ENCODE results near the gene ABCC8. TPM values are rescaled to one million over a fixed set of nuclear protein-coding genes. Genes with fewer than 3 reads are reported as not detected.
A peak's percentile ranks its signal among the peaks of the same experiment; 100 is the strongest.

Gene ABCC8
- total RNA-seq, 1 donor from 2014 or later, result 9.8 TPM

DNA sequence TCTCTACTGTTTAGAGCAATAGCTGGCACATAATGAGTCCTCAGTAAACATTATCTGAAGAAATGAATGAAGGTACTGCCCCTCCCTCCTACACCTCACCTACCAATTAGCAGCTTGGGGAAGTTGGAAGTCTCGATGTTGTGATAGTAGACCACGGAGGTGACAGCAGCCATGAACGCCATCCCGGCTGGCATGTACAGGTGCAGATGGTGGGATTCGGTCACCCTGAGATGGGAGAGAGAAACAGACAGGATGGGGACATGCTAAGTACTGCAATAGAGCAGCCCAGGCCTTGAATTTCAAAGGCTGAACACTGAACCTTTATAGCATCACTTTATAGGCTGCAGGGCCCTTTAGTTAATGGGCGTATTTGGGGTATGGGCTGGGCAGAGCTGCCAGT, 6.6 kb downstream of the ABCC8 start:
- no peak for DNase-seq

DNA sequence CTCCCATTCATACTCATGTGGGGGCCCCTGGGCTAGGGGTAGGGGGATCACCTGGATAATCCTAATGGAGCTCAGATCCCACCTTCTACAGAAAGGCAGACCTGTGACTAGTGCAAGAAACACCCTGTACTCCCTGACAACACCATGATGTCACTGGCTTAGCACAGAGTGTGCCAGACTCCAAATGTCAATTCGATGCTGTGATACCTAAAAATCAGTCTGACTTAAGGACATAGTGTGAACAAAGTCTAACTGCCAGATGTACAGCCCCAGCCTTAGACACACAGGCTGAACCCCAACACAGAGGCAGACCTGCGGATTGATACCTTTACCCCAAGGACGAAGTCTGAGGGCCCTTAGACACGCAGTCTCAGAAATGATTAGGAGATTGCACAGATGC, 8.5 kb downstream of the ABCC8 start:
- DNase-seq, result no peak

DNA sequence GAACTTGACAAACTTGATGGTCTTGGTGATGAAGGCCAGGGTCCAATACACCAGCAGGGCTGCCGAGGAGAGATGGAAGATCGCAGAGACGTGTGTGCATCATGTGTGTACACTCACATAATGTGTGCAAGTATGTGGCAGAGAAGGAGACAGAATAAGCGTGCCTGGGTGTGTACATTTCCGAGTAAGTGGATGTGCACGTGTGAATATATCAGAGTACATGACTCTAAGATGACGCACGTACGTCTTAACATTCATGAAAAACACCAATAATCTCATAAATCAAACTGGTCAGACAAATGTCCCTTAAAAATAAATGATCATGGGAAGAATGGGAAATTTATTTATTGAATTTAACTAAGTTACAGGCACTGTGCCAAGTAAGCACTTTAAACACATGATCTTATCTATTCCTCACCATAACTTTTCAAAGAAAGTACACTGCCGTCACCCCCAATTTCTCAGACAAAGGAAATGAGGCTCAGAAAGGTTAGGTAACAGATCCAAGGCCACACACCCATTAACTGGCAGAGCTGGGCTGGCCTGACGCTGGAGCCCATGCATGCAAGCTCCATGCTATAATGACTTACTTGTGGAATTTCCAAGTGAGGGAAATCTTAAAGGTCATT, 13.0 kb downstream of the ABCC8 start:
- DNase-seq, result no peak

DNA sequence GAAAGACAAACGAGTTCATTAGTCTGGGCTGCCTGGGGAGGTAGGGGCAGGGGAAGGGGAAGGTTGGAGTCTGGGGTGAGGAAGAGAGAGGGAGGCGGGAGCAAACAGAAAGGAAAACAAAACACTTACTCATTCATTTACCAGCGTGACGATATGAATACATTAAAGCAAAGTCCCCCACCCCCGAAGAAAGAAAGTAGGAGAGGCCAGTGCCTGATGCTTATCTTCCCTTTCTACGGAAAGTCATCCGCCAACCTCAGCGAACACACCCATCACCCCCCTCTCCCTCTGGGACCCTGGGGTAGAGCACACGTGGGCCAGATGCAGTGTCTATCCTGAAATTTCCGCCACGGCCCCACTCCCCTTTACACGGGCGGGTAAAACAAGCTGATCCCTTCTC, 13.7 kb downstream of the ABCC8 start:
- DNase-seq, result no peak

DNA sequence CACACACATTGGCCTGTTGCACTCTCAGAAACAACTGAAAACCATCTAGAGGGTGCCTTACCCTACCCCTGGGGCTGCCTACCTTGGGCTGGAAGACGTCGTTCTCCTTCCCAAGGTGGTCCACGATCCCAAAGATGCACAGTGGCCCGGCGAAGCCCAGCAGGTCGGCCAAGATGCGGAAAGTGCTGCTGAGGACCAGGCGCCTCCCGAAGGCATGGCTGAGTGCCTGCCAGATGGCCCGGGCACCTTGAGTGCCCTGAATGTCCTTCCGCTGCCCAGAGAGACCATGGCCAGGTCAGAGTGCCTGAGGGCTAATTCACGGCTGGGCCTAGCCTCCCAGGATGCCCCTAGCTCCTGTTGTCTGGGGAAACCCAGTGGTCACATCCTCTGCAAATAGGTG, 16.2 kb downstream of the ABCC8 start:
- no peak for DNase-seq

DNA sequence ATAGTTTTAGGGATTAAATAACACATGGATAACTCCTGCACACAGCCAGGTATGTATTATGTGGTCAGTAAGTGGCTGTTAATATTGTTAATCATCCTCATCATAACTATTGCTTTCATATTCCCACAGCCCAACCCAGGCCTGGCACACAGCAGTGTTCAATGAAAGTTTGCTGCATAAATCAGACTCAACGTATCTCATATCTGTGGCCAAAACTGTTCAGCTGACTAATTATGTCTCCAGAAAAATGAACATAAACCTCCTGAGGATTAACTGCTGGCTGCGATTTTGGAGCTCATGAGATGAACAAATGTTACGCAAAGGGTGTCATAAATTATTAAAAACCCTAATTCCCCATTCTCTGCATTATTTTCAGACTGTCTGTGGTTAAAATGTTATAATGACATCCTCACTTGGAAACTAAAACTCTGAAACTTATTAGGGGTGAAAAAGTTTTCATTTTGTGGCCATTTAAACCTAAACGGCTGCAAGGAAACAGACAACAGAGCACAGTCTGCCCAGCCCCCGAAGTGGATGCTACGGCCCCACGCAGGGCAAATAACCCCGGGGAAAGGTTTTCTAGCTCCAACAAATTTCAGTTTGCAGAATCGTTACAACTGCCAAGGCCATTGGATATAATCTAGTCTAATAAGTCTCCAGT, 17.3 kb downstream of the ABCC8 start:
- no peak for DNase-seq

DNA sequence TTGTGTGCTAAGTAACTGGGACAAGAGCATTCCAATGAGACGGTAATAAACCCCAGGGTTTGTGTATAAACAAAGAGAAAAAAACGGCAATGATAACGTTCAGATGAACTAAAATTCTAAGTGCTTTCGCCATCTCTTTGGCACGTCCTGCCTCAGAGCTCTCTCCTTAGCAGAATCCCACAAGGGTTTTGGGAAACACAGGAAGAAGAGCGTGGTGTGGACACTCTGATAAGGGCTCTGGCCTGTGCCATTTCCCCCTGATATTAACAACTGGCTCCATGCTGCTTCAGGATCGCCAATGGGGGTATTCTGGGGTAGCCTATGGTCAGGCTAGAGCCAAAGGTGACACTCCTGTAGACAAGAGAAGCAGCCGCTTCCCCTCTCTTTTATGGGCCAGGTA, 18.4 kb downstream of the ABCC8 start:
- no peak for DNase-seq

DNA sequence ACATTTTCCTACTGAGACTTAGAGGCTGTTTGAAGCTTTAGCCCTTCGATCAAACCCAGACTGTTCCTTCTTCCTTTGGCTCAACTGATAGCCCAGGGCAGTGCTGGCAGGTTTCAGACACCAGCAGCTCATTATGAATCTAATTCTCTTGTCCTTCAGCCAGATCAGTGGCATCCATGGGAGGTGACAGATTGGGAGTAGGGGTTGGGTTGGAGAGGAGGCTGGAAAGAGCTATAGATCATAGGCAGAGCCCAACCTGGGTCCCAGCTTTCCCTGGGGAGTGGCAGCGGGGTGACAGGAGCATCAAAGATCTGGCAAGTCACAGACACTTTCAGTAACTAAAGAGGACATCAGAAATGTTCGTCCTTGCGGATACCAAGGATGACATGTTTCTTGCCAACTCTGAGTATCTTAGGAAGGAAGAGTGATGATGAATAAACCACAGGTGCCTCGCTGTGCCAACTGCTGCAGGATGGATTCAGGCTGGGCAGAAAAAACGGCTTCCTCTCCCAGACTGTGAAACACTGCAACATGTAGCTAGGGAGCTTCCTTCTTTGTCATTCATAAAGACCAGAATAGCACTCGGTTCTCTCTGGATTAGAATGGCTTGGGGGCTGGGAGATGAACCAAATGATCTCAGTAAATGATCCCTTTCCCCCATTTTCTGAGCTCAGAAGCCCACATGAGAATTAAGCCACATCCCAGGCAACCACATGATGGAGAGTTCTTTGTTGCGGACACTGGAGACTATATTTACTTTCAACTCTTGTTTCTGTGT, 19.1 kb downstream of the ABCC8 start:
- DNase-seq, result peak; percentile 27

DNA sequence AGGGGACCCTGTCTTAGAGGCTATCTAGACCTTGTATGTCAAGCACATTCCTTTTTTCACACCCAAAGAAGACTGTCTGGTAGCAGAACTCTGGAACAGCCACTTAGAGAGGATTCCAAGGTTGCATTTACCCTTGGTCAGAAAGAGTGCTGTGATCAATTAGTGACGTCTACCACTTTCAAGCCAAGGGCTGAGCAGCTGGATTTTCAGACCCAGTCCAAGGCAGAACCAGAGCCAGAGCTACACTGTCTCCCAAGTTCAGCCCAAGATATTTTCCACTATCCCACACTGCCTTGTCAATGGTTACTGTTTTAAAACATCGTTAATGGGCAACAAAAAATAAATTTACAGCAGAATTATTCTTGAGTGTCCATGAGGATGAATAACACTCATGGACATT, 24.0 kb downstream of the ABCC8 start:
- no peak for DNase-seq

DNA sequence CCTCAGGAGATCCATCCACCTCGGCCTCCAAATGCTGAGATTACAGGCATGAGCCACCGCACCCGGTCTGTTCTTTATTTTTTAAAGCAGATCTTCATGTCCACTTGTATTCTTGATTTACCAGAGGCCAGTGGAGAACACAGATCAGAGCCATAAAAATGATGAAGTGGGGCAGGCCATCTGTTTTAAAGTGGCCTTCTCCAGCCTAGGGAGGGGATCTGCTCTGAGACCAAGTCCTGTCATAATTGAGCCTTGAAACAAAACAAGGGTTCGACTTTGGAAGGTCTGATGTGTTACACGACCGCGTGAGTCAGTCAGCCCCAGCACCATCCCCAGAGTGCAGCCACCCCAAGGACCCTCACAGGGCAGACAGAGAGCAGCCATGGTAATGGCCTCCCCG, 27.5 kb downstream of the ABCC8 start:
- no peak for DNase-seq

DNA sequence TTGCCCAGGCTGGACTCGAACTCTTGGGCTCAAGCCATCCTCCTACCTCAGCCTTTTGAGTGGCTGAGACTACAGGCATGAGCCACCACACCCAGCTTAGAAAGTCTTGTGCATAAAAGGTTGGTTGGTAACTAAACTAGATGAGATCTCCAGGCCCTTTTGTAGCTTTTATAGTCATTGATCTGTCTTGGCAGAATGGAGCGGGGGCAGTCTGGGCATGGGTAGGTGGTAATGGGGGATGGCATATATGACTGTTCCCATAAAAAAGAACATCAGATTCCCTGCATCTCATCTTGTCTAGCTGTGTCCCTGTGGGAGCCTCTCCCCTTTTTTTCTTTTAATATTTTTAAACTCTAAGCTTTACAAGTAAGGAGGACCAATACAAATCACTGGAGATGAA, 30.2 kb downstream of the ABCC8 start:
- DNase-seq, result no peak

DNA sequence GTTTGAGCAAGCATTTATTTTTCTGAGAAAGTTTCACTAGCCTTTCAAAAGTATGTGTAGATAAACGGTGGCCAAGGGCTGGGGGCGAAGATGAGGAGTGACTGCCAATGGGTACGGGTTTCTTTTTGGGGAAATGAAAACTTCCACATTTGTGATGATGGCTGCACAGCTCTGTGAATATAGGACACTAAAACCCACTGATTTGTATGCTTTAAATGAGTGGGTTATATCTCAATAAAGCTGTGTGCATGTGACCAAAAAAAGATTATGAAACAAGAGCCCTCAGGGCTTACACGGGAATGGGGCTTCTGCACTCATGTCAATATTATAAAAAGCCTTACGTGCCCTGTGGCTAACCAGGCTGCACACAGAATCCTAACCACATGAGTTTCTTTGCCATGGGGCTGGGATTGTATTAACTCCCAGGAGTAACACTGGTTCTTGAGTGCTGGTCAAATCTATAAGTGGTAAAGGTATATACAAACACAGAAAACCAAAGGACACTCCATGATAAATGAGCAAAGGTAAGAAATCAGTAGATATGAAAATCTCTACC, 31.3 kb downstream of the ABCC8 start:
- no peak for DNase-seq

DNA sequence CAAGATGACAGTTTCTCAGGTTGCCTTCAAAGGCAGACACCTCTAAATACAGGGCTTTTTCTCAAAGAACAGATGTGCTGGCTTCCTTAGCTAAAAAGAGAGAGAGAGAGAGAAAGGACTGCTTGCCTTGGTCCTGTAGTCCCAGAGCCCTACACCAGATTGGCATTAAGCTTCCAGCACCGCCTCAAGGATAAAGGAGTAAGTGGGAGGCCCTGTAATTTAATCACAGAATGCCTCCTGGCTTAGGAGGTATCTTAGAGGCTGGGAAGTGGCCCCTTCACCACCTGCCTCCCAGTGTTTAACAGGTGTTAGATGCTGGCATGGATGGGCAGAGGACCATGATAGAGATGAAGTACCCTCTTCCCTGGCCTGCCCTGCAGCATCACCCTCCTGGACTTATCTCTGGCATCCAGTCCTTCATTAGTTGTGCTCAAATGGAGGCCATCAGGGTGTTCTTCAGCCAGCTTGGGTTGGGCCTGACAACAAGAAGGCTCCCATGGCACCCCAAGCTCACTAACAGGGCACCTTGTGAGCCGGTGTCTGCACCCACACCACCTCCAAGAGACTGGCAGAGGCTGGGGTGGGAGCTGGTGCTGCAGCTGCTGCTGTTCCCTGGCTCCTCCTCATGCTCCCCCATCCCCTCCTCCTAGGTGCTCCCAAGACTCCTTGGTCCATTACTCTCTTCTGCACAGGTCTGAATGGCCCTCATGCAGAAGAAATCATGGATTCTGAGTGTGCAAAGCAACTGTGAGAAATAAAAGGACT, 32.5 kb downstream of the ABCC8 start:
- no peak for DNase-seq

DNA sequence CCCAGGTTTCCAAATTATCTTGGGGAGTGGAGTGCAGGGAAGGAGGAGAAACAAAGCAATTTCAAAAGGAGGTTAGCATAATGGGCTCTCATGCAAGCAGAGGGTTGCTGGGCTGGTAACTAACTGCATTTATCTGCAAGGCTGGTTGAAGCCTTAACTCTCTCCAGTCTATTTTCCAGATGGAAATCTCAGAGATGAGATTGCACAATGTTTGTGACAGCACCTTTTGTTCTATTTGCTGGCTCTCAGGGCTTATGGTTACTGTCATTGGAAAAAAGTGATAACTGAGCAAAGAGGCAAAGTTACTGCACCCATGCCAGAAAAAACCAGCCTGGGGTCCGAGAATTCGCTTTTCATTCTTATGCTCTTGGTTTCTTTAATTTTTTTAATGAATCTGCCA, 33.2 kb downstream of the ABCC8 start:
- no peak for DNase-seq

DNA sequence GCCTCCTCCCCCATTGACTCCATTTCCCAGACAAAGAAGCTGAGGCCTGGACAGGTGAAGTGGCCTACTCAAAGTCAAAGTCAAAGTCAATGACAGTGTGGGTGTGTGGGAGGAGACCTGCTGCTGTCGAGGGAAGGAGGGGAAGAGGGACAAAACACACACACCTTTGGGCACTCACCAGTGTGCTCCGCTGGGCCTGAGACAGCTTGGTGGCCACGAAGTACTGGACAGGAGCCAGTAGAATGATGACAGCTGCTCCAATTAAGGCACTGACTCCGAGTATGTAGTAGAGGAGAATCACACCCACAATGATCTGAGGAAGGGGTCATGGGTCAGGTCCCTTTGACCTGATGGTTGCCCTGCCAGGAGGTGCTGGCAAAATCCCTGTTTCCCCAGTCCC, 33.6 kb downstream of the ABCC8 start:
- no peak for DNase-seq

DNA sequence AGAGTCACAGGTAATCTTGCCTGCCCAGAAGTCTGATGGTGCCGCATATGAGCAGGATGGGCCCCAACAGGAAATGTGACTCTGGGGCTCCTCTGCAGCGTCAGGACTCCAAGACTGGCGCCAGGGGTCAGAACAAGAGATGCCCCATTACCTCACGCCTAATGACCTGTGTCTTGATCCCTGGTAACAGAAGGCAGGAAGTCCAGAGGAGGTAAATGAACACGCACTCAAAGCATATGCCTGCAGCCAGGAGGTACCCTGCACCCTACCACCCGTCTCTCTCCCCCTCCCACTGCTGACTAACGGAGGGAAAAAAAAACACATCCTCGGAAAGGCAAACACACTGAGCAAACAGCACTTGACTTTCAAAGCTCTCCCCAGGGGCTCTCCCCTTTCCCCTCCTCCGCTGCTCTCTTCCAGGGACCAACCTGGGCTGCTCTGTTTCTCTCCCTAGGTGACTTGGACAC, 37.3 kb downstream of the ABCC8 start:
- DNase-seq, result no peak

DNA sequence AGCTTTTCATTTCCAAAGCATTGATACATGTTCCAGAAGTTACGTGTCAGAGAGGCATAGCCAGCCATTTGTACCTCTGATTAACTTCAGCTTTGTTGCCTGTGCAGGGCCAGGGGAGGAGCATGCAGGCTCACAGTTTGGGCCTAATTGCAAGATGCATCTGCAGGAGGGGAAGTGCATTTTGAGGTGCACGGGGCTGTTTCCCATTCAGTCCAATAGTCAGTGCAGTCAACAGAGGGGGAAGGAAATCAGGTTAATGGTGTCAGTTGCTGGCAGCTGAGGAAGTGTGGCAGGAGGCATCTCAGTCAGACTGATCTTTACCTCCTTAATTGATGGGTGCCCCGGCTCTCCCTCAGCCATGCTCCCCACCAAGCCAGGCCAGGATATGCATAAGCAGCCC, 39.3 kb downstream of the ABCC8 start:
- no peak for DNase-seq

DNA sequence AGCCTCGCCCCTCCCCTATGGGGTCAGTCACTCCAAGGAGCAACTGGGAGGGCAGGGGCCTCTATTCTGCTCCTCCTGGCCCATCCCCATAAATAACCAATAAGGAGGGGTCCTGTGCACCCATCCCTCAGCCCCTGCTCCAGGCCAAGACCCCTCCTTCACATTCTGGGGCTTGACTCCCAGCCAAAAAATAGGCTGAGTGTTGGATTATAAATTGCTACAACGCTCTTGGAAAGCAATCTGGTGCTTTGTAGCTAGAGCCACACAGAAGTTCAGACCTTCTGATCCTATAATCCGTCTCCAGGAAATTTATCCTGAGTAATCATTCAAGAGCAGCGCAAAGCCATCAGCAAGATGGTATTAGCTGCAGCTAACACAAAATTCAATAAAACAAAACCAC, 42.5 kb downstream of the ABCC8 start:
- DNase-seq, result no peak

DNA sequence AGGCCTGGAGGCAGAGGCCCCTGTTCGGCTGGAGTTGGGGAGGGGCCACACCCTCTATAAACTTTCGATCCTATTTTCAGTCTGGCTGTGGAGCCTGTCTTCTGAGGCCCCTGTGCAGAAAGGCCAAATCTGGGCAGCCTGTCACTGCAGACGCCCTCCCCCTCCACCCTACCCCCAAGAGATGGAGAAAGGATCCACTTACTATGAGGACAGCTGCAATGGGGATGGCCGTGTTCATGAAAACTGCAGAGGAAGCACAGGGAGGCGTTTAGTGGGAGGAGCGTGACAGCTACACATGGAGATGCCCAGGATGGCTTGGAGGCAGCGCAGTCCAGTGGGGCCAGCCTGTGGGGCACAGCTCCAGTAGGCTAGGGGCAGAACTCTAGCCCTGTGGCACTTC, 44.6 kb downstream of the ABCC8 start:
- DNase-seq, result no peak

DNA sequence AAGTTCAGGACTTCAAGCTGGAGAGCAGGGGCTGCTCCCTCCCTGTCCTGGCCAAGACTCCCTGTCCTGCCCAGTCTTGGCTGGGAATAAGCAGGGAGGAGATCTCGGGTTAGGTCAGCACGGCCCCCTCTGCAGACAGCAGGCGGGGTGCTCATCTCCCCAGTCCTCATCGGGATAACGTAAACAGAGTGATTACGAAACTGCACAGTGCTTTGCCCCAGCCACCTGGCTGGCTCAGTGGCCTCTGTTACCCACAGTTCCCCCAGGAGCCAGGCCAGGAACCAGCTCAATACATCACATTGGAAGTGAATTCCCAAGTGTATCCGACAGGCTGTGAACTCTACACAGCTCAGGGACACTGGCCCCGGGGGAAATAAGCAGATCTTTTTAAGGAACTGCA, 45.5 kb downstream of the ABCC8 start:
- DNase-seq, result no peak

DNA sequence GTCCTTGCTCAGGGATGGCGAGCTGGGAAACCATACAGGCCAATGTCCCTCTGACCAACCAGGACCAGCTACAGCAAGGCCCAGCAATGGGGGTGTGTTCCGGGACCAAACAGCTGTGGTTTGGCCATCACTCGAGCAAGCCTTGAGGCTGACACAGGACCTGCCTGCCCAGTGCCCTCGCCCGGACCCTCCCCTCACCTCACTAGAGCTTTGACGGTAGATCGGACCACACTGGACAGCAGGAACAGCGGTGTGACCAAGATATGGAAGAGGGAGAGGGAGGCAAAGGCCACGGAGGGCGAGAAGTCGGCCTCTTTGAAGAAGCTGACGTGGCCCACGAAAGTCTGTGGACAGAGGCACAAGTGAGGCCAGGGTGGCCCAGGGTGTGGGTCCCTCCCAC, 46.0 kb downstream of the ABCC8 start:
- no peak for DNase-seq

DNA sequence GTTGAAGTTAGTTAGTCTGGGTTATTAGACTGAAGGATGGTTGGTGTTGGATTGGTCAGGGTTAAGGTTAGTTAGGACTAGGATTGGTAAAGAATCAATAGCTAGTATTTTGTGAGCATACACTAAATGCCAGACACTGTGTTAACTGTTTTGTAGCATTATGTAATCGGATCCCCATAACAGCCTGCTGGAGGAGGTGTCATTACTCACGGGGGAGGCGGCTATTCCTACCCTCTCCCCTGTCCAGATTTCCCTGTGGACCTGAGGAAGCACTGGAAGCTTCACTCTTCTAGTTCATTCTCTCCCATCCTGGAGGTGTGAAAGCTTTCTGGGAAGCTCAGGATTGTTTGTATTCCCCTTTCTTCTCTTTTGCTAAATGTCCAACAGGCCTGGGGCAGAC, 47.7 kb downstream of the ABCC8 start:
- no peak for DNase-seq

DNA sequence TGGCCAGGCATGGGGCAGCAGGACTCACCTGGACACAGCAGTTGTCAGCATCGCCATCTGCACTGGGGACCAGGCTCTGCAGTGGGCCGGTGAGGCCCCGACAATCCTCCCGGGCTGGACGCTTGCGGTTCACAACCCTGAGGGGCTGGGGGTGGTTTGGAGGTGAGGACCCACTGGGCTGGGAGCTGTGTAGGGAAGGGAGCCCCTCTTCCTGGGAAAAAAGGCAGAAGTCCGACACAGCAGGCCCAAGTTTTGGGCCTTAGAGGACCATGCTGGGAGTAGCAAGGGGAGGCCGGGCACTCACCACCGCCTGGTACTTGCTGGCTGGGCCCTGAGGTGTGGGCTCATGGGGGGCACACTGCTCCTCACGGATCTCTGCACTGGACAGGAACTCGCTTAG, 48.4 kb downstream of the ABCC8 start:
- no peak for DNase-seq
